ENCODE measurements around the gene DEDD2. TPM values are rescaled to one million over a fixed set of nuclear protein-coding genes. Genes with fewer than 3 reads are reported as not detected.

Gene DEDD2
- total RNA-seq, 1 experiment from 2014 or later, result 45.6 TPM

DNA sequence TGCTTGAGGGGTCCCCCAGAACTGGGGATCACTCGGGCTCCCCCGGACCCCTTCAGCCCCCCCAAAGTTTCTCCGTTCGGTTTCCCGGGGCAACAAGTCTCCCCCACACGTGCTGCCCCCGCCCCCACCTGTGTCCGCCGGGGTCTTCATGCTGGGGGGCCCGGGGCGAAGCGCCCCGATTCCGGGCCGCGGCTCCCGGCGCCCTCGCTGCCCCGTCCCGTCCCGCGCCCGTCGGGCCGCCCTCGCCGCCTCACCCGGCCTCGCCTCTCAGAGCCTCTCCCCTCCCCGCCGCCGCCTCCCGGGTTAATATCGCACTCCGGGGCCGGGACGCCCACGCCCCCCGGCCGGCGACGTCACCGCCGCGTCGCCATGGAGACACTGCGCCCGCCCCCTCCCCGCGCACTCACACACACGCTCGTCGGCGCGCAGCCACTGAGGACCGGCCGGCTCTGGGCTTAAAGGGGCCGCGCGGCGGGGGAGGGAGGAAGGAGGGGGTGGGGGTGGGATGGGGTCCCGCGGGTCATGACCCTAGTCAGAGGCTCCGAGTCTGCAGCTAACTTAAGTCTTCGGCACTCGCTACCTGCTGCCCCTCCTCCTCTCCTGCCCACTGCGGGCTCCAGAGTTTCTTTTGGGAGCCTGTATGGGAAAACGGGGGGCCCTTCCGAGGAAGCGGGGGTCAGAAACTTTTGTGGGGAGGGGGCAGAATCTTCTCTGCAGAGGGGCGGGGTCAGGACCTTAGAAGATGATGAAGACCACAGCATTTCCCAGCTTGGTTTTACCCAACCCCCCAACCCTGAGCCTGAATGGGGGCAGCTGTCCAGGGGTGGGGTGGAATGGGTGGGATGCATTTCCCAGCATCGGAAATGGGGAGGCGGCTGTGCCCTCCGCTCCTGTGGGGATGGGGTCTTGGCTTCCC lies 37.6 kb upstream of the DEDD2 start, which contains the start of gene ERF:
ERF (minus strand) TSS at position 279 of the 916 bp plus-strand sequence; CDS start at position 150, 129 bp downstream.
- peak within 1 kb of the TSS; percentile 98 for H3K4me3 ChIP-seq
- no peaks in the 10 kb centered on the region for H3K9me2 ChIP-seq (ENCODE audit: insufficient read depth)
- H3F3A ChIP-seq (ENCODE audit: insufficient read depth, low read depth), result peaks cover 18% of the 10 kb centered on the region
- peak; percentile 71 to 93 for DNase-seq
- no peaks in the 10 kb centered on the region for H3K36me3 ChIP-seq (ENCODE audit: low read depth)
- peaks cover 9% of the 10 kb centered on the region; the same call in 1 of the 2 replicates for H4K20me1 ChIP-seq (ENCODE audit: insufficient read depth)
- H3K9me3 ChIP-seq (ENCODE audit: insufficient read depth, low read depth), result no peaks in the 10 kb centered on the region
- H3K27ac ChIP-seq, result 0 out of 2 replicates have a peak within 1 kb of the TSS, but pooled peaks have one; percentile 13
- H3K27me3 ChIP-seq (ENCODE audit: insufficient read depth, low read depth), result no peaks in the 10 kb centered on the region
- H3K79me2 ChIP-seq (ENCODE audit: low read depth), result peaks cover 35% of the 10 kb centered on the region
- ChIA-PET CTCF (interaction anchor here (1.0 kb wide), 1 partner anchor 25 kb away, joined by 3 read pairs; no protein-coding TSS in a partner anchor), POLR2A (ENCODE audit: unreplicated experiment) (interaction anchor here (0.6 kb wide), 1 partner anchor 10 kb away, joined by 3 read pairs; no protein-coding TSS in a partner anchor)
- BruUV-seq (replicated peaks), result no TSS peak
- peak within 1 kb of the TSS; percentile 87 for H2AFZ ChIP-seq
- H3K4me1 ChIP-seq (replicated peaks; ENCODE audit: insufficient read depth), result peaks cover 13% of the 10 kb centered on the region
- no peak for TF ChIP-seq EZH2 (IDR thresholded peaks at IDR 0.05; ENCODE audit: low read depth)
- TF ChIP-seq, protein P1, sequence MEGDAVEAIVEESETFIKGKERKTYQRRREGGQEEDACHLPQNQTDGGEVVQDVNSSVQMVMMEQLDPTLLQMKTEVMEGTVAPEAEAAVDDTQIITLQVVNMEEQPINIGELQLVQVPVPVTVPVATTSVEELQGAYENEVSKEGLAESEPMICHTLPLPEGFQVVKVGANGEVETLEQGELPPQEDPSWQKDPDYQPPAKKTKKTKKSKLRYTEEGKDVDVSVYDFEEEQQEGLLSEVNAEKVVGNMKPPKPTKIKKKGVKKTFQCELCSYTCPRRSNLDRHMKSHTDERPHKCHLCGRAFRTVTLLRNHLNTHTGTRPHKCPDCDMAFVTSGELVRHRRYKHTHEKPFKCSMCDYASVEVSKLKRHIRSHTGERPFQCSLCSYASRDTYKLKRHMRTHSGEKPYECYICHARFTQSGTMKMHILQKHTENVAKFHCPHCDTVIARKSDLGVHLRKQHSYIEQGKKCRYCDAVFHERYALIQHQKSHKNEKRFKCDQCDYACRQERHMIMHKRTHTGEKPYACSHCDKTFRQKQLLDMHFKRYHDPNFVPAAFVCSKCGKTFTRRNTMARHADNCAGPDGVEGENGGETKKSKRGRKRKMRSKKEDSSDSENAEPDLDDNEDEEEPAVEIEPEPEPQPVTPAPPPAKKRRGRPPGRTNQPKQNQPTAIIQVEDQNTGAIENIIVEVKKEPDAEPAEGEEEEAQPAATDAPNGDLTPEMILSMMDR (conservative IDR thresholded peaks at IDR 0.05), result no peak
- peak within 1 kb of the TSS; percentile 95 for H3K4me2 ChIP-seq
- intact Hi-C loops (cut with micrococcal nuclease; ENCODE audit: unreplicated experiment), result loop anchor here (1.0 kb wide), 1 partner anchor 13 kb away; no protein-coding TSS in a partner anchor

DNA sequence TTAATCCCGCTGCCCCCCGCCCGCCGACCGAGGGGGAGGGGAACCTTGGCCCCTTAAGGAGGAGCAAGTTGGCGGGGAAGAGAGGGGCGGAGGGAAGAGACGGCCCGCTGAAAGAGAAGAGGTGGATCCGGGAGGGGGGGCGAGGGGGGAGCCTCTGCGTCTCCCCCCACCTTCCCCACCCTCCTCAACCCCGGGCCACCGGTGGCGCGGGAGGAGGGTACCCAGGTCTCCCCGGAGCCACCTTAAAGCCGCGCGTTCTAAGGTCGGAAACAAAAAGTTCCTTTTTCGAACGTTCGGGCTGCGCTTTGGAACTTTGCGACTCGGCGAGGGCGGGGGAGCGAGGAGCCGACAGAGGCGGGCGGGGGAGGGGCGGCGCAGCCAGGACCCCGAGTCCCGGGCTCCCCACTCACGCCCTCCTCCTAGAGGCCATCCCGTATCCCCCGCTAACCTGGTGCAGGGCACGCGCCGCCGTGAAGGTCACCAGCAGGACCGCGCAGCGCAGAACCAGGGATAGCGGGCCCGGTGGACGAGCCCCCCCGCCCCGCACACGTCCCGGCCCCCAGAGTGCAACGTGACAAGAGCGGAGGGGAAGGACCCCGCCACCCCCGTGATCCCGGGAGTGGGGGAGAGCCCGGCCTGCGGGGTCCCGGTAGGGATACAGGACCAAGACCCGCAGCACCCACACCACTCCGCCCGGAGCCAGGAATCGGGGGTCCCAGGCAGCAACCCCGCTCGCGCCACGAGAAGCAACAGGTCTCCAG lies 36.8 kb upstream of the DEDD2 start:
- H3K79me2 ChIP-seq (ENCODE audit: low read depth), result peaks cover 35% of the 10 kb centered on the region
- no peak for TF ChIP-seq EZH2 (IDR thresholded peaks at IDR 0.05; ENCODE audit: low read depth)
- TF ChIP-seq, protein P1 (conservative IDR thresholded peaks at IDR 0.05), result no peak
- no peaks in the 10 kb centered on the region for H3K9me2 ChIP-seq (ENCODE audit: insufficient read depth)
- peaks cover 14% of the 10 kb centered on the region; the same call in 1 of the 2 replicates for H4K20me1 ChIP-seq (ENCODE audit: insufficient read depth)
- peak in 1 of 2 experiments; percentile 63 for DNase-seq
- CTCF ChIA-PET, result no interaction called here
- H3K27me3 ChIP-seq (ENCODE audit: insufficient read depth, low read depth), result no peaks in the 10 kb centered on the region
- H3K4me3 ChIP-seq, result peak overlapping the region; percentile 98
- TSS peak; percentile 39 for BruUV-seq (replicated peaks)
- H3F3A ChIP-seq (ENCODE audit: insufficient read depth, low read depth), result peaks cover 20% of the 10 kb centered on the region
- POLR2A ChIA-PET (ENCODE audit: unreplicated experiment), result no interaction called here
- peak overlapping the region; percentile 72 for H2AFZ ChIP-seq
- H3K4me1 ChIP-seq (replicated peaks; ENCODE audit: insufficient read depth), result peaks cover 13% of the 10 kb centered on the region
- H3K4me2 ChIP-seq, result peak overlapping the region; percentile 95
- H3K27ac ChIP-seq, result 0 out of 2 replicates have a peak overlapping the region, but pooled peaks have one; percentile 13
- no peaks in the 10 kb centered on the region for H3K36me3 ChIP-seq (ENCODE audit: low read depth)
- intact Hi-C loops (cut with micrococcal nuclease; ENCODE audit: unreplicated experiment), result no loop called here
- no peaks in the 10 kb centered on the region for H3K9me3 ChIP-seq (ENCODE audit: insufficient read depth, low read depth)
